Transverse colon (tissue), 1 donor: ENCODE data around the gene DCPS.
"Not testable (repeated sequence)": the region's sequence is repeated elsewhere in the genome, so short reads cannot be mapped to it uniquely, and the experiment has no call there.

Experiments used
- EP300 ChIP-seq: sonication (generic); formaldehyde crosslinking; IDR thresholded peaks from one replicate; pipeline ENCODE4 v1.6.1; 2017; ENCODE audit warnings: antibody characterized with exemption, low read depth
- POLR2A ChIP-seq: fragments of 450-650 bp; IDR thresholded peaks from one replicate; pipeline ENCODE4 v1.6.1; 2016; ENCODE audit warnings: antibody characterized with exemption, mild to moderate bottlenecking, moderate library complexity

- TF ChIP-seq EP300, POLR2A: not testable (repeated sequence)
Measured at GRCh38 chr11:126381960-126382359, 78.1 kb downstream of the DCPS start.
